ENCODE results near the gene FIBP. TPM values are rescaled to one million over a fixed set of nuclear protein-coding genes. Genes with fewer than 3 reads are reported as not detected.

The FIBP gene
- total RNA-seq, 1 experiment from 2014 or later, result 93.1 TPM

GRCh38 chr11:65903068-65903481, 14.8 kb upstream of the FIBP start:
- ChIA-PET POLR2A (interaction anchor here (1.0 kb wide), 1 partner anchor 13 kb away, joined by 5 read pairs; the partner anchor contains the start of gene CCDC85B), CTCF (interaction anchor here (0.8 to 2.3 kb wide), 4 partner anchors 12 to 166 kb away, joined by 3 to 9 read pairs (median 4); partner anchors contain the start of genes CCDC85B and FIBP)
- 0 out of 2 replicates have a peak, but pooled peaks cover 4% of the 10 kb centered on the region for H3K4me1 Mint-ChIP-seq
- TF ChIP-seq ZNF423 (CRISPR knock-in tag; IDR thresholded peaks at IDR 0.05) (0 out of 2 replicates have a peak, but pooled peaks have one; percentile 45), ARID4B (CRISPR knock-in tag; IDR thresholded peaks at IDR 0.05; ENCODE audit: borderline replicate concordance) (no peak)
- H3K9me3 Mint-ChIP-seq, result no peaks in the 10 kb centered on the region
- H3K36me3 Mint-ChIP-seq, result no peaks in the 10 kb centered on the region
- ATAC-seq (no peak), DNase-seq (ENCODE audit: low spot score) (no peak)
- H3K27ac Mint-ChIP-seq, result no peak overlapping the region
- no peak overlapping the region for H3K4me3 Mint-ChIP-seq
- H3K27me3 Mint-ChIP-seq (ENCODE audit: low read depth), result peaks cover 74% of the 10 kb centered on the region

GRCh38 chr11:65900899-65901180, 12.6 kb upstream of the FIBP start:
- H3K9me3 Mint-ChIP-seq, result no peaks in the 10 kb centered on the region
- H3K27ac Mint-ChIP-seq, result 0 out of 2 replicates have a peak overlapping the region, but pooled peaks have one; percentile 41
- DNase-seq (ENCODE audit: low spot score) (no peak), ATAC-seq (no peak)
- H3K27me3 Mint-ChIP-seq (ENCODE audit: low read depth), result peaks cover 83% of the 10 kb centered on the region
- ChIA-PET POLR2A (interaction anchor here (0.6 to 1.7 kb wide), 8 partner anchors 10 to 51 kb away, joined by 3 to 6 read pairs (median 3); partner anchors contain the start of genes CCDC85B, FIBP and MUS81), CTCF (interaction anchor here (1.0 to 2.2 kb wide), 7 partner anchors 10 to 190 kb away, joined by 3 to 33 read pairs (median 10); partner anchors contain the start of genes CCDC85B, FIBP and MUS81)
- H3K4me3 Mint-ChIP-seq, result peak overlapping the region; percentile 54
- H3K36me3 Mint-ChIP-seq, result no peaks in the 10 kb centered on the region
- TF ChIP-seq ZBTB21 (CRISPR knock-in tag; IDR thresholded peaks at IDR 0.05; ENCODE audit: borderline replicate concordance), result no peak
- TF ChIP-seq ATF6 (CRISPR knock-in tag; IDR thresholded peaks at IDR 0.05), result no peak
- H3K4me1 Mint-ChIP-seq, result 0 out of 2 replicates have a peak, but pooled peaks cover 4% of the 10 kb centered on the region

GRCh38 chr11:65900125-65900898, 12.0 kb upstream of the FIBP start, which contains the start of gene FOSL1:
Gene FOSL1, minus strand, starts transcription at chr11:65900388. Its CDS starts 49 bp downstream, at chr11:65900339.
- Mint-ChIP-seq H3K4me3 (peak within 1 kb of the TSS; percentile 72), H3K36me3 (no peaks in the 10 kb centered on the region; the same call in 1 of the 2 replicates), H3K27me3 (ENCODE audit: low read depth) (peaks cover 78% of the 10 kb centered on the region), H3K27ac (0 out of 2 replicates have a peak within 1 kb of the TSS, but pooled peaks have one; percentile 41), H3K4me1 (0 out of 2 replicates have a peak, but pooled peaks cover 4% of the 10 kb centered on the region), H3K9me3 (no peaks in the 10 kb centered on the region)
- peak; percentile 95 for ATAC-seq
- ChIA-PET CTCF (interaction anchor here (1.0 to 2.2 kb wide), 7 partner anchors 9 to 189 kb away, joined by 3 to 33 read pairs (median 10); partner anchors contain the start of genes CCDC85B, FIBP and MUS81), POLR2A (interaction anchor here (0.6 to 1.7 kb wide), 8 partner anchors 10 to 50 kb away, joined by 3 to 6 read pairs (median 3); partner anchors contain the start of genes CCDC85B, FIBP and MUS81)
- DNase-seq (ENCODE audit: low spot score), result peak; percentile 97
- TF ChIP-seq MAX (CRISPR knock-in tag; IDR thresholded peaks at IDR 0.05) (peak; percentile 86), GABPB1 (CRISPR knock-in tag; IDR thresholded peaks at IDR 0.05) (peak; percentile 51), ZMAT4 (CRISPR knock-in tag; IDR thresholded peaks at IDR 0.05) (no peak), ATF6 (CRISPR knock-in tag; IDR thresholded peaks at IDR 0.05) (no peak), PREB (CRISPR knock-in tag; IDR thresholded peaks at IDR 0.05; ENCODE audit: borderline replicate concordance) (no peak), CREM (CRISPR knock-in tag; IDR thresholded peaks at IDR 0.05) (peak; percentile 80), SP1 (CRISPR knock-in tag; conservative IDR thresholded peaks at IDR 0.05) (peak; percentile 97), ZNF512 (CRISPR knock-in tag; IDR thresholded peaks at IDR 0.05; ENCODE audit: borderline replicate concordance) (no peak), NFATC4 (CRISPR knock-in tag; IDR thresholded peaks at IDR 0.05) (no peak), TEAD1 (CRISPR knock-in tag; IDR thresholded peaks at IDR 0.05) (no peak), NR3C1 (CRISPR knock-in tag; conservative IDR thresholded peaks at IDR 0.05; ENCODE audit: low read depth) (no peak)
